ENCODE measurements around the gene SLC26A5. TPM values are rescaled to one million over a fixed set of nuclear protein-coding genes. Genes with fewer than 3 reads are reported as not detected.

The SLC26A5 gene
- polyA plus RNA-seq, 3 donors, result not detected

DNA sequence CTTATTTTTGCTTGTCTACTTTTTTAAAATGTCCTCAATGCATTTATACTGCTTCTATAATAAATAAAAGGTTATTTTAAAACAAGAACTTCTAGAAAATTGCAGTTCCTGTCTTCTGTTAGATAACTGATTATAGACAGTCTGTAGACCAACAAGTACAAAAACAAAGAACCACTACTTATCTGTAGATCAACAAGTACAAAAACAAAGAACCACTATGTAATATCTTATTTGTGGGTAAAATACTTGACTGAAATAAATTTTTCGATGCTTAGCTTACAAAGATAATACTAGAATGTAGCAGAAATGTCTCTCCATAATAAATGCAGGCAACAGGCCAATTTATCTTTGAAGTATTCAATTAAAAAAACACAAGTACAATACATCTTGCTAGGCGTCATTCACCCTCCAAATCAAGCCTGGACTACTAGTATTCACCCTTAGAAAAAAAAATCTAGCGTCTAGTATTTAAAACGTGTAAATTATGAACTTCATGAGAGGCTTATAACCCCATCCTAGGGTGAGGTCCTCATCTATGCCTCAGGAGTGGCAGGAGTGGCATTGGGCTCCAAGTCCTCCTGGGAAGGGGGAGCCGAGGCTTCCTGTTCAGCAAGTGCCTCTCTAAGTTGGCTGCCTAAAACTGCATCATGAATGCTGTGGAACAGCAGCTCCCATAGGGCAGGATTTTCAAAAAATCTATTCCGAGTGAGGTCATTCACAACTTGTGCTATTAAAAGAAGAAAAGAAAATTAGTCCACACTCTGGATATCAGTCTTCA lies 72.0 kb downstream of the SLC26A5 start:
- Mint-ChIP-seq H3K4me3 (no peak overlapping the region), H3K36me3 (peaks cover 10% of the 10 kb centered on the region in 2 donors), H3K27ac (no peak overlapping the region), H3K4me1 (peaks cover 2% of the 10 kb centered on the region), H3K27me3 (ENCODE audit: low read depth in 3 of 3) (peaks cover 4 to 7% (median 5%) of the 10 kb centered on the region in 3 donors), H3K9me3 (no peaks in the 10 kb centered on the region)
- 80% methylated on average over 2 of the region's 6 CpGs for WGBS (ENCODE audit: insufficient coverage)
- DNase-seq, result no peak
- Histone ChIP-seq H3K79me2 (ENCODE audit: insufficient read depth, low read length) (no peaks in the 10 kb centered on the region), H3K4me2 (replicated peaks; ENCODE audit: extremely low read depth, low read length, poor library complexity, severe bottlenecking) (no peak overlapping the region), H3K9me3 (replicated peaks in 1 of 2; ENCODE audit: control insufficient read depth in 1 of 2, insufficient read depth in 1 of 2, low read length in 2 of 2) (no peaks in the 10 kb centered on the region), H3K4me1 (ENCODE audit: control insufficient read depth in 1 of 2, insufficient read depth in 2 of 2, low read length in 2 of 2) (peaks cover 0 to 1% of the 10 kb centered on the region in 2 donors), H3K27me3 (ENCODE audit: control insufficient read depth in 2 of 2, insufficient read depth in 2 of 2, low read length in 2 of 2) (no peaks in the 10 kb centered on the region), H3K9ac (ENCODE audit: insufficient read depth, low read length, poor library complexity, severe bottlenecking) (no peak overlapping the region), H3K36me3 (replicated peaks in 1 of 2; ENCODE audit: control insufficient read depth in 1 of 2, insufficient read depth in 2 of 2, low read length in 2 of 2) (peaks cover 9 to 16% of the 10 kb centered on the region in 2 donors), H3K27ac (ENCODE audit: low read depth in 1 of 2, low read length in 2 of 2) (no peak overlapping the region), H2AFZ (ENCODE audit: insufficient read depth, low read depth, low read length, poor library complexity, severe bottlenecking) (no peak overlapping the region), H4K20me1 (ENCODE audit: insufficient read depth, low read length) (no peaks in the 10 kb centered on the region), H3K4me3 (replicated peaks in 1 of 3; ENCODE audit: low read depth in 2 of 3, low read length in 3 of 3) (no peak overlapping the region)
- intact Hi-C loops (cut with micrococcal nuclease), result no loop called here
- TF ChIP-seq, protein P1, sequence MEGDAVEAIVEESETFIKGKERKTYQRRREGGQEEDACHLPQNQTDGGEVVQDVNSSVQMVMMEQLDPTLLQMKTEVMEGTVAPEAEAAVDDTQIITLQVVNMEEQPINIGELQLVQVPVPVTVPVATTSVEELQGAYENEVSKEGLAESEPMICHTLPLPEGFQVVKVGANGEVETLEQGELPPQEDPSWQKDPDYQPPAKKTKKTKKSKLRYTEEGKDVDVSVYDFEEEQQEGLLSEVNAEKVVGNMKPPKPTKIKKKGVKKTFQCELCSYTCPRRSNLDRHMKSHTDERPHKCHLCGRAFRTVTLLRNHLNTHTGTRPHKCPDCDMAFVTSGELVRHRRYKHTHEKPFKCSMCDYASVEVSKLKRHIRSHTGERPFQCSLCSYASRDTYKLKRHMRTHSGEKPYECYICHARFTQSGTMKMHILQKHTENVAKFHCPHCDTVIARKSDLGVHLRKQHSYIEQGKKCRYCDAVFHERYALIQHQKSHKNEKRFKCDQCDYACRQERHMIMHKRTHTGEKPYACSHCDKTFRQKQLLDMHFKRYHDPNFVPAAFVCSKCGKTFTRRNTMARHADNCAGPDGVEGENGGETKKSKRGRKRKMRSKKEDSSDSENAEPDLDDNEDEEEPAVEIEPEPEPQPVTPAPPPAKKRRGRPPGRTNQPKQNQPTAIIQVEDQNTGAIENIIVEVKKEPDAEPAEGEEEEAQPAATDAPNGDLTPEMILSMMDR (IDR thresholded peaks at IDR 0.05), result no peak

DNA sequence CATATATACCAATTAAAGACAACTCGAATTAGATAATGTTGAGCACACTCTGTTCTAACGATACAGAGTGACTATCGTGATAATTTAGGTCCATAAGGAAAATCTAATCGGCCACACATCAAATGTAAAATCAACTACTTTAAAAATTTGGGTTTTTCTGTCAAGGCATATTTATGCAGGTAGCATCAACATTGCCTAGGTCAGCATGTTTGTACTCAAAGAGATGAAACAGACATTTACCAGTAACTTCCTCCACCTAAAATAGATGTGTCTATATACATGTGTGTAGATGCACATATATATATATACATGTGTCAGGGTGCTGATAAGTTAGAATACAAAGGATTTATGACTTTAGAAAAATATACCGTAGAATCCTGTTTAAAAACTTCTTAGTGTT lies 76.6 kb downstream of the SLC26A5 start:
- H3K27me3 ChIP-seq (ENCODE audit: control insufficient read depth in 2 of 2, insufficient read depth in 2 of 2, low read length in 2 of 2), result no peaks in the 10 kb centered on the region
- no peak overlapping the region for H3K27ac ChIP-seq (ENCODE audit: low read depth in 1 of 2, low read length in 2 of 2)
- Mint-ChIP-seq H3K36me3 (peaks cover 54% of the 10 kb centered on the region in 2 donors), H3K27ac (no peak overlapping the region), H3K4me3 (no peak overlapping the region), H3K27me3 (ENCODE audit: low read depth in 3 of 3) (peaks cover 0 to 2% (median 0%) of the 10 kb centered on the region in 3 donors), H3K4me1 (no peaks in the 10 kb centered on the region), H3K9me3 (no peaks in the 10 kb centered on the region)
- H4K20me1 ChIP-seq (ENCODE audit: insufficient read depth, low read length), result no peaks in the 10 kb centered on the region
- H3K4me2 ChIP-seq (replicated peaks; ENCODE audit: extremely low read depth, low read length, poor library complexity, severe bottlenecking), result no peak overlapping the region
- H3K4me3 ChIP-seq (replicated peaks in 1 of 3; ENCODE audit: low read depth in 2 of 3, low read length in 3 of 3), result no peak overlapping the region
- H3K9ac ChIP-seq (ENCODE audit: insufficient read depth, low read length, poor library complexity, severe bottlenecking), result no peak overlapping the region
- no CpG with 5 or more reads among the region's 5 CpGs for WGBS (ENCODE audit: insufficient coverage)
- intact Hi-C loops (cut with micrococcal nuclease), result loop anchor here in 1 of 2 donors (10.0 kb wide), 1 partner anchor 55 kb away; no protein-coding TSS in a partner anchor
- TF ChIP-seq, protein P1 (IDR thresholded peaks at IDR 0.05), result no peak
- H3K4me1 ChIP-seq (ENCODE audit: control insufficient read depth in 1 of 2, insufficient read depth in 2 of 2, low read length in 2 of 2), result no peaks in the 10 kb centered on the region
- no peak for DNase-seq
- peaks cover 55 to 63% of the 10 kb centered on the region in 2 donors for H3K36me3 ChIP-seq (replicated peaks in 1 of 2; ENCODE audit: control insufficient read depth in 1 of 2, insufficient read depth in 2 of 2, low read length in 2 of 2)
- H2AFZ ChIP-seq (ENCODE audit: insufficient read depth, low read depth, low read length, poor library complexity, severe bottlenecking), result no peak overlapping the region
- no peaks in the 10 kb centered on the region for H3K9me3 ChIP-seq (replicated peaks in 1 of 2; ENCODE audit: control insufficient read depth in 1 of 2, insufficient read depth in 1 of 2, low read length in 2 of 2)
- no peaks in the 10 kb centered on the region for H3K79me2 ChIP-seq (ENCODE audit: insufficient read depth, low read length)

Measured in CD14-positive monocyte (primary cell).